SH-SY5Y (cell line): ENCODE measurements around the gene FBXO10.

ENCODE experiments used
- GATA2 ChIP-seq: IDR thresholded peaks from 2 replicates; pipeline ENCODE4 v1.6.1; 2011; ENCODE audit warnings: mild to moderate bottlenecking, low read depth, low read length
- GATA3 ChIP-seq: IDR thresholded peaks from 2 replicates; pipeline ENCODE4 v1.6.1; 2011; ENCODE audit warnings: low read depth, mild to moderate bottlenecking, low read length, moderate library complexity

- no peak for TF ChIP-seq GATA2
- TF ChIP-seq GATA3, result no peak
Observed at GRCh38 chr9:37554318-37554717, 21.9 kb downstream of the FBXO10 start.
